IPS-15b (cell line): ENCODE measurements around the gene FZR1.

ENCODE experiments used
- H3K27me3 ChIP-seq: one replicate; pipeline ENCODE4 v1.6.1; 2013; ENCODE audit warnings: low read length; ENCODE audit not compliant: control insufficient read depth, insufficient read depth
- H3K36me3 ChIP-seq: one replicate; pipeline ENCODE4 v1.6.1; 2013; ENCODE audit warnings: low read length; ENCODE audit not compliant: control insufficient read depth, insufficient read depth
- H3K4me1 ChIP-seq: one replicate; pipeline ENCODE4 v1.6.1; 2013; ENCODE audit warnings: mild to moderate bottlenecking, low read length; ENCODE audit not compliant: control insufficient read depth, insufficient read depth
- H3K4me3 ChIP-seq: one replicate; pipeline ENCODE4 v1.5.1; 2013; ENCODE audit warnings: low read depth, low read length
- H3K9ac ChIP-seq: one replicate; pipeline ENCODE4 v1.6.1; 2013; ENCODE audit warnings: low read depth, mild to moderate bottlenecking, low read length
- H3K9me3 ChIP-seq: one replicate; pipeline ENCODE4 v1.6.1; 2013; ENCODE audit warnings: mild to moderate bottlenecking, low read length; ENCODE audit not compliant: control insufficient read depth, insufficient read depth

FZR1 gene

DNA sequence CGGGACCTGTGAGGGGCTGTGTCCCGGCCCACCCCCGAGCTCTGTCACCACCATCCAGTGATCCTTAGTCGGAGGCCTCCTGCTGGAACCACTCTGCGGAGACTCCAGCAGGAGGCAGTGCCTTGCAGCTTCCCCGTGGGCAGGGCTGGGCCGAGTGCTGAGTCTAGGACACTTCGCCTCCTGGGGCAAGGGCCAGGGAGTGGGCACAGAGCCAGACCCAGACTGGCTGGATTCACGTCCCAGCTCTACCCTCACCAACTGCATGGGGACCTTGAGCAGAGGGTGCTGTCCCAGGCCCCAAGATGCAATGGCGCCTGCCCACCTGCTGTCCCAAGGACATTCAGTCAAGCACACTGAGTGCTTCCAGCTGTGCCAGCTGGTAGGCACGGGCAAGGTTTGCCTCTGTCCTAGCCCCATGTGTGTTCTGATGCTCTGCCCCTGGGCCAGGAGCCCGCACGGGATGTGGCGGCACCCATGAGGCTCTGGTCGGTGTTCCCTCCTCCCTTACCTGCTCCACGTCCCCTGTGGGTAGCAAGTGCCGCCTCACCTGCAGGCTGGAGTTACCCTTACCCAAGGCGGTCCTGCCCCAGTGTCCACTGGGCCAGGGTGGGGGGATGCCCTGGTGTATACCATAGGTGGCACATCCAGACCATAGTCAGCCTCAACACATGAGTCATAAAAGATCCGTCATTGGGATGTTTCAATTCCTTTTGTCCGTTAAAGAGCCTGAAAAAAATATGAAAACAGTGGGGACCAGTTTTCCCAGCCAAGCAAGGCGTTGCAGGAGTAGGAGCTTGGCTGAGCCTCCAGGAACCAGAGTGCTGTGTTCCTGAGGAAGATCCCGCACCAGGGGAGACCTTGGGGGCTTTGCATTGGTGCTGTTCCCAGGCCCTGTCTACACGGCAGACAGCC lies 7.4 kb downstream of the FZR1 start:
- H3K4me3 ChIP-seq: no peak overlapping the region
- H3K27me3 ChIP-seq: no peaks in the 10 kb centered on the region
- H3K4me1 ChIP-seq: peaks cover 4% of the 10 kb centered on the region
- H3K9me3 ChIP-seq: no peaks in the 10 kb centered on the region
- no peak overlapping the region for H3K9ac ChIP-seq
- H3K36me3 ChIP-seq: peaks cover 6% of the 10 kb centered on the region

- H3K9ac ChIP-seq: no peak overlapping the region
Measured at GRCh38 chr19:3514930-3515329, 8.8 kb downstream of the FZR1 start.

GRCh38 chr19:3515891-3516422 lies 9.8 kb downstream of the FZR1 start:
- Histone ChIP-seq H3K4me1 (peaks cover 8% of the 10 kb centered on the region), H3K9me3 (no peaks in the 10 kb centered on the region), H3K9ac (no peak overlapping the region), H3K27me3 (no peaks in the 10 kb centered on the region), H3K4me3 (no peak overlapping the region), H3K36me3 (peaks cover 4% of the 10 kb centered on the region)

More at GRCh38 chr19:3514930-3515329, 8.8 kb downstream of the FZR1 start:
- Histone ChIP-seq H3K36me3 (peaks cover 4% of the 10 kb centered on the region), H3K27me3 (no peaks in the 10 kb centered on the region), H3K4me1 (peaks cover 8% of the 10 kb centered on the region), H3K4me3 (no peak overlapping the region), H3K9me3 (no peaks in the 10 kb centered on the region)

DNA sequence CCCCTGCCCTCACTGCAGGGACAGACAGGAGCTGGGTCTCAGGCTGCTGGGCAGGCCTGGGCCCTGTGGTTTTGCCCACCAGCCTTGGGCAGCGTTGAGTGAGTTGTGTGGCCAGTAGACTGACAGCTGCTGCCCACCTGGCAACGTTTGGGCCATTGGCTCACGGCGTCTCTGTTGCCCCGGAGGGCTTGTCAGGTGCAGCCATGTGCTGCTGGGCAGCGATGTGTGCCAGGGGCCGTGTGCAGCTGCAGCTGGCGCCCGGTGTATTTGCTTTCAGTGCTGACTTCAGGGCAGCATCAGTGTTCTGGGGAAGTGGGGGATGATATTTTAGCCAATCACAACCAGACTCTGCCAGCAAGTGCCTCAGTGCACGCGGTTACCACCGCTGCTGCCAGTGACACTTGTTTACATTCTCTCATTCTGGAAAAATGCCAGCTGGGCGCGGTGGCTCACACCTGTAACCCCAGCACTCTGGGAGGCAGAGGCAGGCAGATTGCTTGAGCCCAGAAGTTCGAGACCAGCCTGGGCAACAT lies 10.6 kb downstream of the FZR1 start:
- Histone ChIP-seq H3K9me3 (no peaks in the 10 kb centered on the region), H3K4me3 (no peak overlapping the region), H3K27me3 (no peaks in the 10 kb centered on the region), H3K9ac (no peak overlapping the region), H3K36me3 (peaks cover 4% of the 10 kb centered on the region), H3K4me1 (peaks cover 8% of the 10 kb centered on the region)

DNA sequence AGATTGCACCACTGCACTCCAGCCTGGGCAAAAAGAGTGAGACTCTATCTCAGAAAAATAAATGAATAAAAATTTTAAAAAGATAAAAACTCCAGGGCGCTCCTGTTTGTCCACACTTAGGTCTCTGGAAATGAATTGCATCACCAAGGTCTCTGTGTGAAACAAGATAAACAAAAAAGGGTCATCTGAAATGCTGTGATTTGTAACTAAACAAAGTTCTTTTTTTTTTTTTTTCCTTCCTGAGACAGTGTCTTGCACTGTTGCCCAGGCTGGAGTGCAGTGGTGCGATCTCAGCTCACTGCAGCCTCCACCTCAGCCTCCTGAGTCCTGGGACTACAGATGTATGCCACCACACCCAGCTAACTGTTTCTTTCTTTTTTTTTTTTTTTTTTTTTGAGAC lies 11.5 kb downstream of the FZR1 start:
- Histone ChIP-seq H3K36me3 (peaks cover 4% of the 10 kb centered on the region), H3K4me1 (peaks cover 8% of the 10 kb centered on the region), H3K9ac (no peak overlapping the region), H3K27me3 (no peaks in the 10 kb centered on the region), H3K9me3 (no peaks in the 10 kb centered on the region), H3K4me3 (no peak overlapping the region)

GRCh38 chr19:3518255-3518654 lies 12.1 kb downstream of the FZR1 start:
- H3K9me3 ChIP-seq: no peaks in the 10 kb centered on the region
- H3K9ac ChIP-seq: no peak overlapping the region
- no peaks in the 10 kb centered on the region for H3K27me3 ChIP-seq
- H3K36me3 ChIP-seq: peaks cover 4% of the 10 kb centered on the region
- peaks cover 8% of the 10 kb centered on the region for H3K4me1 ChIP-seq
- no peak overlapping the region for H3K4me3 ChIP-seq

DNA sequence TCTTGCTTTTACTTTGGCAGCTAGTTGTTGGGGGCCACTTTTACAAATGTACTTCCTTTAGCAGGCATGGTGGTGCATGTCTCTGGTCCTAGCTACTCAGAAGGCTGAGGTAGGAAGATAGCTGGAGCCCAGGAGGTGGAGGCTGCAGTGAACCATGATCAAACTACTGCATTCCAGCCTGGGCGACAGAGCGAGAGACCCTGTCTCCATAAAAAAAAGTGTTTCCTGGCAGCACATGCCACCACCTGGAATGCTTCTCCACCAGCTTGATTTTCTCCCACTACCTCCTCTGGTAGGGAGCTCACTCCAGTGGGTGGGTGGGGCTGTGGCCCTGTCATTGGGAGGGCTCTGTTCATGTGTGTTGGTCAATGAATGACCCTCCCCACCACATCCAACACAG lies 12.5 kb downstream of the FZR1 start:
- H3K36me3 ChIP-seq: peaks cover 8% of the 10 kb centered on the region
- no peak overlapping the region for H3K9ac ChIP-seq
- H3K9me3 ChIP-seq: no peaks in the 10 kb centered on the region
- H3K4me1 ChIP-seq: peaks cover 8% of the 10 kb centered on the region
- H3K27me3 ChIP-seq: no peaks in the 10 kb centered on the region
- no peak overlapping the region for H3K4me3 ChIP-seq

GRCh38 chr19:3519126-3519525 lies 13.0 kb downstream of the FZR1 start:
- no peak overlapping the region for H3K4me3 ChIP-seq
- H3K4me1 ChIP-seq: peaks cover 8% of the 10 kb centered on the region
- no peaks in the 10 kb centered on the region for H3K9me3 ChIP-seq
- peaks cover 13% of the 10 kb centered on the region for H3K36me3 ChIP-seq
- peak overlapping the region; percentile 47 for H3K9ac ChIP-seq
- no peaks in the 10 kb centered on the region for H3K27me3 ChIP-seq

- Histone ChIP-seq H3K9ac (no peak overlapping the region), H3K27me3 (no peaks in the 10 kb centered on the region), H3K9me3 (no peaks in the 10 kb centered on the region), H3K4me3 (no peak overlapping the region), H3K36me3 (peaks cover 22% of the 10 kb centered on the region), H3K4me1 (peaks cover 5% of the 10 kb centered on the region)
Measured at GRCh38 chr19:3520166-3521103, 14.3 kb downstream of the FZR1 start.

DNA sequence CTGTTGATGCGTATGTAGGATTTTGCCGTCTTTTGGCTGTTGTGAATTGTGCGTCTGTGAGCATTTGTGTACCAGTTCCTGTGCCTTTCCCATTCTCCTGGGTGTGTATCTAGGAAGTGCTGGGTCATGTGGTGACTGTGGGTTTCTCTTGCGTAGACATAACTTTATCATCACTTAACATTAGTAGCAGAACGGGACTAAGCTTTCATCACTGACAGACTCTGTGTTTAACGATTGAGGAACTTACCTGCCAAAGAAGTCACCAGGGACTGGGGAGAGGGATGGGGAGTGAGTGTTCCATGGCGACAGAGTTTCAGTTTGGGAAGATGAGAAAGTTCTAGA lies 15.0 kb downstream of the FZR1 start:
- H3K36me3 ChIP-seq: peaks cover 28% of the 10 kb centered on the region
- no peak overlapping the region for H3K4me3 ChIP-seq
- no peak overlapping the region for H3K9ac ChIP-seq
- no peaks in the 10 kb centered on the region for H3K9me3 ChIP-seq
- peaks cover 5% of the 10 kb centered on the region for H3K4me1 ChIP-seq
- H3K27me3 ChIP-seq: no peaks in the 10 kb centered on the region
